GM21529 (cell line): ENCODE measurements around the gene PDLIM5.

Source experiments
- ATAC-seq: cut with Tn5 transposase; IDR thresholded peaks from one replicate; pipeline ENCODE4 v1.9.1; 2021; ENCODE audit not compliant: unreplicated experiment

Gene PDLIM5

DNA sequence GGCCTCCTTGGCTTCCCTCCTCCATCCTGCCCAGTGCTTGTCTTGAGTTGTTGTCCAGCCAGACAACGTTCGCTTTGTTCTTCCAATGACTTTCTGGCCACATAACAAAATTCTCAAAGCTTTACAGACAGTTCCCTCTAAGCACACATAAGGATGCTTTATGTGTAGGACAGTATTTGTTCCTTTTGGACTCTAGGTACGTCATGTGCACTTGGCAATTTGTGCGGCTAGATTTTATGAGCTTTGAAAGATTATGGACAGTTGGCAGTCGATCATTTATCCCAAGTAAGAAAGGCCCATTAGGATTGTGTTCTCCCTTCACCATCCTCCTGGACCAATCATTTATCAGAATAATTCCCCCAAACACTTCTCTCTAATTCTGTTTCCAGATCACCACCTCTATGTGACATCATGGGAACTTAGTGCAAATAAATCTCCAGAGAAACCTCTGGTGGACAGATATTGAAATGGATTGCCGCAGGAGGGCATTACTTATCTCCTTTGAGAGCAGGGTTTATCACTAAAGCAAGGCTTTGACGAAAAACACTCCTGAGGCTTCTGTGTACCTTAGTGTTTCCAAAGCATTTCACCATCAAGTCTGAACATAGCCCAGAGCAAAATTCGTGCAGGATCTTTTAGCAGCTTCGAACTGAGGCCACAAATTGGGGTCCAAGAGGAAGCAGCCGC lies 228.6 kb downstream of the PDLIM5 start:
- no peak for ATAC-seq

DNA sequence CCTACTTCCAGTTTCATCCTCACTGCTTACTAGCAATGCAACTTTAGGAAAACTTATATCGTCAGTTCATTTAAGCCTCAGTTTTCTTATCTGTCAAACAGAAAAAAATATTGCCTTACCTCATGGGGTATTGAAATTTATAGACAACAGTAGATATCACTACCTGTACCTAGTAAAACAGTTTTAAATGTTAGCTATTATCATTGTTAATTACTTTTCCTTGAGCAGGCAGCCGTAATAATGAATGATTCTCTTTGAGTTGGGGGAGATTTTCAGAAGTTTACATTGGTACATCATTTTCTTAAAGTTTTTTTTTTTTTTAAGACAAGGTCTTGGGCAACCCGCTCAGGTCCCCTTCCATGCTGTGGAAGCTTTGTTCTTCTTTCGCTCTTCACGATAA lies 234.3 kb downstream of the PDLIM5 start:
- ATAC-seq = no peak

DNA sequence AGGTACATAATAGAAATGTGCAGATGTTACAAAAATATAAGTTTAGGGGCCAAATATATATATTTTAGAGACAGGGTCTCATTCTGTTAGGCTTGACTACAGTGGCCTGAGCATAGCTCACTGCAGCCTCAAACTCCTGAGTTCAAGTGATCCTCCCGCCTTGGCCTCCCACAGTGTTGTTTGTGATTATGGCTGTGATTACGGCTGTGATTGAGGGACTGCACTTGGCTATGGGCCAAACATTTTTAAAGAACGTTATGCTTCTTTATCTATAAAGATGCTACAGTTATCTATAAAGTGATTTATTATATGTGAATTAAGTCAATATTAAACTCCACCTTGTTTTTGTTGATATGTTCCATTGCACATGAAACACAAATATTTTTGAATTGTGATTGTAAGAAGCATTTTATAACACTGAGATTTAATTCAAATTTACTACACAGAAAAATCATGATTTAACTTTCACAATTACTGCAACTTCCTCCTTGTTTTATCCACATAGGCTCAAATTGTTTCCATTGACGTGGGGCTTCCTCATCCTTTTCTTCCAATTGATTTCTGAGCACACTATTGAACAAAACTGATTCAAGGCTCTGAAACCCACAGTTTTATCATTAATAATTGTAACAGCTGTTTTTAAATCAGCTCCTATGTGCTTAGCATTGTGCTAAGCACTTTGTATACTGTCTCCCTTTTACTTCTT lies 237.6 kb downstream of the PDLIM5 start:
- no peak for ATAC-seq

DNA sequence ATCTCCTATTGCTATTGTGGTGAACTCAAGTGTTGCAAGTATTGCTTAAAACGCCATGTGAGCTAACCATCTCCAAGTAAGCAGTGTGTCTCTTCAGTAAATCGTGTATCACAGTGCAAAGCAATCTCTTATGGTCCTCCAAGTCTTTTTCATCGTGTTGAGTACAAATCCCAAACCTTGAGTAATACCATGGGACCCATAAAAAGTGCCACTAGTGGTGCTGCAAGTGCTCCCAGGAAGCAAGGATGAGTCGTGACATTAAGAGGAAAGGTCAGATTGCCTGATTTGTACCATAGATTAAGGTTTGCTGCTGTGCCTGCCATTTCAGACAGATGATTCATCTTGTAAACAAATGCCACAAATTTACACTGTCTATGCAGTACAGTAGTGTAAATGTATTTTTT lies 239.1 kb downstream of the PDLIM5 start:
- no peak for ATAC-seq

DNA sequence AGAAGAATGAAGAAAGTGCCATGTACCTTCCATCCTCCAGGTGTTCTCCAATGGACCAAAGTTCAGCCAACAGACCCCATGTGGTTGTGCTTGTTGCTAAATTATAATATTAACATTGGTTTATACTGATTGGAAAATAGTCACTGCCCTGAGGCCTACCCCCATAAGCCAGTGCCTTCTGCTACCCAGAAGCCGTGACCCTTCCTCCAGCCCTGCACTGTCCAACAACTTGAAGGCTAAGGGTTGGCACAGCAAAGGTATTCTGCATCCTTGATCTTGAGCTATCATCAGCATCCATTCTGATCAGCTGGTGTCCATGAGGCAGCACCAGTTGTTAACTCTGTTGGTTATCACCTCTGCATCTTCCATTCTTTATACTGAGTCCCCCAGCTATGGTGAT lies 239.8 kb downstream of the PDLIM5 start:
- no peak for ATAC-seq

DNA sequence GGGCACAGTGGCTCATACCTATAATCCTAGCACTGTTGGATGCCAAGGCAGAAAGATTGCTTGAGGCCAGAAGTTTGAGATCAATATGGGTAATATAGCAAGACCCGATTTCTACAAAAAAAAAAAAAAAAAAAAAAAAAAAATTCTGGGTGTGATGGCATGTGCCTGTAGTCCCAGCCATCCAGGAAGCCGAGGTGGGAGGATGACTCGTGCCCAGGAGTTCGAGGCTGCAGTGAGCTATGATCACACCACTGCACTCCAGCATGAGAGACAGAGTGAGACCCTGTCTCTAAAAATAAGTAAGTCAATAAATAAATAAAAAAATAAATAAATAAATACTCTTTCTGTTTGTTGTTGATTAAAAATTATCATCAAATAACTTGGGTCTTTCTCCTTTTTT lies 243.6 kb downstream of the PDLIM5 start:
- no peak for ATAC-seq

DNA sequence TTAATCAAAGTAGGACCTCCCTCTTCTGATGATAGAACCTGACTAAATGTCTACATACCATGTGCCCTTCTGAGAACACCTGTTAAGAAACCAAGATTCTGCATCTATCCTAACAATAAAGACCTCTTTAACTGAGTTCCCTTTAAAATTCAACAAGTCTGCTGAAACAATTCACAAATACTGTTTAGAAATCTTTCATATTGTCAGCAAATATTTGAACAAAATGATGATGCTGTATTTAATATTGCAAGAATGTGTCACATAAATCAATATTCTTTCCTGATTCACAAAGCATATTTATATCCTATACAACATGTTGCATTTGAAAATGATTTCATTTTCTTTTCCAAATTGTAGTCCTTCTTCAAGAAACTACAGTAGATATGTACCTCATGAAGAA lies 246.4 kb downstream of the PDLIM5 start:
- no peak for ATAC-seq

DNA sequence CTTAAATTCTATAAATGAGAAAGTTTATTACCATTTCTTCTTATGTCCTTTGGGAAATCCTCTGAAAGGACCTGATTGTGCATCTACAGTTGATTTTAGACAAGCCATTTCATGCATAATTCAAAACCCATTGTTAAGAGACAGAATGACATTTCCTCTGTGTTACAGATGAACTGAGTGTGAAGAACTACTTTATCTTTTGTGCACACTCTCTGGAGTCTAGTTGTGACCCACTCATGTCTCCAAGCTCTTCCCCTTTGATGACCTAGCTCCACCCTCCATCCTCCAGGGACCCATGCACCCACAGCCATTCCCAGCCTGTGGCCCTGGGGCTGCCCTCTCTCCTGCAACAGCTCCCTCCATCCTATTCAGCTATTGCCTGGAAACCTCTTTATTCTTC lies 248.6 kb downstream of the PDLIM5 start:
- ATAC-seq = no peak

DNA sequence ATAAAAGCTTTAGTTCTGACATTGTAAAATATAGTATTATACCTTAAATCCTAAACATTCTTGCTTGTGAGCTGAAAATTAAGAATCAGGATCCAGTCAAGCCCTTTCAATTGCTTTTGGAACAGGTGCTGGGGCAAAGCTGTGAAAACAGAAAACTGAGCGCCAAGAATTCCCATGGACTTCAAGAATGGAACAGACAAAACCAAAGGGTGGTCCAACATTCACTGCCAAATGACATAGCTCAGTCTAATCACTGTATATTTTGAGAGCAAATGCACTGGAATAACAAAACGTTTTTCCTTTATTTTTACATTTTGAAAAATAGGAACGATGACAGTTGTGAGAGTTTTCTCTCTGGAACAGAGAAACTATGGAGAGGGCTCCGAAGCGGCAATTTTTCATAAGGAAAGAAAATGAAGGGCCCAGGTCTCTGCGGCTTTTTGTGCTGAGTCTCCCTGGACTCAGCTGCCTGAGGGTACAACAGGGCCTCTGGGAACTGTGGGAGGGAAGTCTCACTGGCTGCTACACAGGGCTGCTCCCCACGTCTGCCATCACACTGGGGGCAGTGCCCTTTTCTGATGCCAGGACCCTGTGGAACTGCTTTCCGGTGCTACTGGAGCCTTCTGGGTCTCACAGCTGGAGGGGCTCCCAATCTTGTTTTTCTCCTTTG lies 250.0 kb downstream of the PDLIM5 start:
- ATAC-seq = no peak

DNA sequence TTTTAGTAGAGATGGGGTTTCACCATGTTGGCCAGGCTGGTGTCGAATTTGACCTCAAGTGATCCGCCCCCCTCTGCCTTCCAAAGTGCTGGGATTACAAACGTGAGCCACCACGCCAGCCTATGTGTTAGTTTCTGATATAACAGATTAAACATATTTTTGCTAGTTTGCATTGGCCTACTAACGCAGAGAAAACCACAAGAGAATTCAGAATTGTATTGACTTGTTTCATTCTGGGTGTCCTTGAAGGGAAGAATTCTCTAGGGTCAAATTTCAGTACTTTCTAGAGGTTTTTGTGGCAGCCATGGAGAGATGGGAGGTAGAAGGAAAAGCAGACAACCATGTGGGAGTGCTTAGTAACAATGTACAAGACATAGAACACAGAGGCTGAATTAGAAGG lies 259.9 kb downstream of the PDLIM5 start:
- ATAC-seq = no peak

DNA sequence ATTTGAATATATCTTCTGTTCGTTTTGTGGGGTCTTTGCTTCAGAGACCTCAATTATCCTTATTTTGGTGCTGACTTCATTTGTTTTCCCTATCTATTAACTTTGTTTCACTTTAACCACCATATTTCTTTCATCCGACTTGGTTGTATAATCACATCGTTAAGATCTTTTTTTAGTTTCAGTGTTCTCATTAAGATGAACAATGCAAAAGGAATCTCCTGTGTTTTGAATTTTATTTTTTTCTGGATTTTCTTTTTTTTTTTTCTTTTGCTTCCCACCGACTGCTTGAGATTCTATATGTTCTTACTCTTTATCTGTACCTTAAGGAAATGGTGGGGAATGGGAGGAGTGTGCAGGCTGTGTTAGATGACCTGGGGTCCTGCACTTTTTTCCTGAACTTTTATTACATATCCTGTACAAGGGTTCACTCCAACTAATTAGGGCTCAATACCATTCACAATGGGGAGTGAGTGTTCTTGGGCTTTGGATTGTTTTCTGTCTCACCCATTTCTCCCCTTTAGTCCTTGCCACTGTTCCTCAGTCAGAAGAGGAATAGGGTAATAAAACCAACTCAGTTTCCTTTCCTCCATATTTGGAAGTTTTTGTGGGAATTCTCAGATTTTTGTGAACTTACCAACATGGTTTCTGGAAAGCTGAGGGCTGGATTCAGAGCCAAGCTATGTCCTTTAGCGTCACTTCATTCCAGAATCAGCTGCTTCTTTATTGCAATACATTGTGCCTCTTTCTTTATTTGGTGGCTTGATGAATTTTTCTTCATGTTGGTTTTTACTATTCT lies 262.8 kb downstream of the PDLIM5 start:
- no peak for ATAC-seq

DNA sequence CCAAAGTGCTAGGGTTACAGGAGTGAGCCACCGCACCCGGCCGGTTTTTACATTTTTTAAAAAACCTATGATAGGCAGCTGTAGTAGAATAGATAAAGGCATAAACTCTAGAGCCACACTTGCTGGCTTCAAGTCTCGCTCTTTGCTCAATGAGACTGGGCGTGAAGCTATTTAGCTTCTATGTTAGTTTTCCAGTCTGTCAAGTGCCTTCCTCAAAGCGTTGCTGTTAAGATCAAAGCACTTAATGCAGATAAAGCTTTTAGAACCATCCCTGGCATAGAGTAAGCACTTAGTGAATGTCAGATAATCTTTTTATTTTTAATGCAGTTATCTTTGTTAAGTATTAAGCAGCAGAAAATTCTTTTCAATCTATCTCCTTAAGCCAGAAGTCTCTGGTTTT lies 264.0 kb downstream of the PDLIM5 start:
- no peak for ATAC-seq
